PFSK-1 (cell line): ENCODE results near the gene FMNL3.

Experiments used
- POLR2AphosphoS5 ChIP-seq: IDR thresholded peaks from 2 replicates; pipeline ENCODE4 v1.6.1; 2012; ENCODE audit warnings: low read depth, mild to moderate bottlenecking, control low read depth, low read length, moderate library complexity
- REST ChIP-seq, 2 experiments: IDR thresholded peaks; 2 replicates each; pipeline versions ENCODE4 v1.6.1 to v1.8.0; 2011 to 2012; ENCODE audit warnings: low read depth in 2 of 2, low read length in 2 of 2, control low read depth in 1 of 2, inconsistent platforms in 1 of 2, mild to moderate bottlenecking in 1 of 2, moderate library complexity in 1 of 2; ENCODE audit not compliant: insufficient read depth in 1 of 2
- SIN3A ChIP-seq: IDR thresholded peaks from 2 replicates; pipeline ENCODE4 v1.6.1; 2012; ENCODE audit warnings: mild to moderate bottlenecking, low read length, moderate library complexity, borderline replicate concordance; ENCODE audit not compliant: insufficient read depth
- TAF1 ChIP-seq: IDR thresholded peaks from 2 replicates; pipeline ENCODE4 v1.6.1; 2012; ENCODE audit warnings: low read length, control low read depth, borderline replicate concordance; ENCODE audit not compliant: insufficient read depth

DNA sequence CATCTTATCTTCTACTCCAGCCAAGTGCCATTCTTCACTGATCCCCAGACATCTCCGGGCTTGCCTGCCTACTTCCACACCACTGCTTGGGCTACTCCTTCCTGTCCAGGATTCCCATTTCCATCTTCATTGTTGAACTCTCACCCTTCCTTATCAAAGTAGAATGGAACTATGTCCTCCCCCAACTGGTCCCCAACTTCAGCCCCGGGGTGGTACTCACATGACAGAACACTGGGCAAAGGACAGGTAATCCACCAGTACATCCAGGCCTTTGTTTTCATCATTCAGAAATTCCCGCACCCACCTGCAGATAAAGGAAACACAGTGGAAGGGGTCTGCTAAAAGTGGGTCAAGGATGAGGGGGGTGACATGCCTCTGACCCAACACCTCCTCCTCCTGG, 45.5 kb downstream of the FMNL3 start:
- TF ChIP-seq TAF1 (no peak), POLR2AphosphoS5 (no peak), REST (IDR thresholded peaks at IDR 0.05; ENCODE audit: insufficient read depth in 1 of 2, low read depth in 2 of 2, low read length in 2 of 2) (no peak), SIN3A (no peak)
